NCI-H1930 (cell line): ENCODE measurements around the gene PPP6R3.

ENCODE experiments used
- DNase-seq, 2 experiments: peaks; one replicate each; lab custom pipeline; 2025; lab: John Stamatoyannopoulos, UW

The PPP6R3 gene, protein sequence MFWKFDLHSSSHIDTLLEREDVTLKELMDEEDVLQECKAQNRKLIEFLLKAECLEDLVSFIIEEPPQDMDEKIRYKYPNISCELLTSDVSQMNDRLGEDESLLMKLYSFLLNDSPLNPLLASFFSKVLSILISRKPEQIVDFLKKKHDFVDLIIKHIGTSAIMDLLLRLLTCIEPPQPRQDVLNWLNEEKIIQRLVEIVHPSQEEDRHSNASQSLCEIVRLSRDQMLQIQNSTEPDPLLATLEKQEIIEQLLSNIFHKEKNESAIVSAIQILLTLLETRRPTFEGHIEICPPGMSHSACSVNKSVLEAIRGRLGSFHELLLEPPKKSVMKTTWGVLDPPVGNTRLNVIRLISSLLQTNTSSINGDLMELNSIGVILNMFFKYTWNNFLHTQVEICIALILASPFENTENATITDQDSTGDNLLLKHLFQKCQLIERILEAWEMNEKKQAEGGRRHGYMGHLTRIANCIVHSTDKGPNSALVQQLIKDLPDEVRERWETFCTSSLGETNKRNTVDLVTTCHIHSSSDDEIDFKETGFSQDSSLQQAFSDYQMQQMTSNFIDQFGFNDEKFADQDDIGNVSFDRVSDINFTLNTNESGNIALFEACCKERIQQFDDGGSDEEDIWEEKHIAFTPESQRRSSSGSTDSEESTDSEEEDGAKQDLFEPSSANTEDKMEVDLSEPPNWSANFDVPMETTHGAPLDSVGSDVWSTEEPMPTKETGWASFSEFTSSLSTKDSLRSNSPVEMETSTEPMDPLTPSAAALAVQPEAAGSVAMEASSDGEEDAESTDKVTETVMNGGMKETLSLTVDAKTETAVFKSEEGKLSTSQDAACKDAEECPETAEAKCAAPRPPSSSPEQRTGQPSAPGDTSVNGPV

DNA sequence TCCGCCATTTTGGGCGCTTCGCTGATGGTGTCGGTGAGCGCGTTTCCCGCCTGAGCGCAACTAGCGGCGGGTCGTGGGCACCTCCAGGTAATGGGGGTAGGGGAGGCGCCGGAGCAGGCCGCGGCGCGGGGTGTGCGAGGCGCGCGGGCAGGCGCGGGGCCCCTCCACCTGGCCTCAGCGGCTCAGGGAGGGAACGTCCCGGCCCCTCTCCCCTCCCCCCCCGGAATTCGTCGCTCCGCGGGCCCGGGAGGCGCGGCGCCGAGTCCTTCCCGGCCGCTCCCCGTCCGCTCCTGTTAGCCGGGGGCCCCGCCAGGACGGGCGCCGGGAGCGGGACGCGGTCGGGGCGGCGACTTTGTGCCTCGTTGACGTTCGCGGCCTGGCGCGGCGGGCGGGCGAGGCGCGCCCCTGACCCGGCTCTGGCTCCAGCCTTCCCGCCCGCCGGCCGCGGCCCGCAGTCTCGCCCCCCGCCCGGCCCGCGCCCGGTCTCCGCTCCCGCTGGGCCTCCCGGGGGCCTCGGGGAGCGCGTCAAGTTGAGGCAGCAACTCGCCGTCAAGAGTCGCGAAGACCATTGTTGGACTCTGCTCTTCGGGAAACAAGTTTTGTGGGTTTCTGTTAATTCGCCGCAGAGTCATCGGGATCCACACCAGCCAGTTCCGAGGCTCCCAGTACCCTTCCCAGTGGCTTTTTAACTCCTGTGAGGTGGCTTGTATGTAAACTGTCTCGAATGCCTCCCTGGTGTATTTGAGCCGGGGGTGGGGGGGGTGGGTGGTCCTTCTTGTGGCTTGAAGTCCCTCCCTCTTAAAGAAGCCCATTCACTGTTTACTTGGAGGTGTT, at the start of gene PPP6R3:
PPP6R3 (plus strand) TSS at position 12 of the 834 bp plus-strand sequence. CDS start 76,913 bp downstream, outside the sequence.
- no peak for DNase-seq

DNA sequence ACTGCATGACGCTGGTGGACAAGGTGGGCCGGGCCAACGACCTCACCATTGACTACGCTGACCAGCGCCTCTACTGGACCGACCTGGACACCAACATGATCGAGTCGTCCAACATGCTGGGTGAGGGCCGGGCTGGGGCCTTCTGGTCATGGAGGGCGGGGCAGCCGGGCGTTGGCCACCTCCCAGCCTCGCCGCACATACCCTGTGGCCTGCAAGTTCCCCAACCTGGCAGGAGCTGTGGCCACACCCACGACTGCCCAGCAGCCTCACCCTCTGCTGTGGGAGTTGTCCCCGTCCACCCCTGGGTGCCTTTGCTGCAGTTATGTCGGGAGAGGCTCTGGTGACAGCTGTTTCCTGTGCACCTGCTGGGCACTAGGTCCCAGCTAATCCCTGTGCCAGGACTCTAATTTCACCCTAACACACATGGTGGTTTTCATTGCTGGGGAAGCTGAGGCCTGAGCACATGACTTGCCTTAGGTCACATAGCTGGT, 49.0 kb upstream of the PPP6R3 start:
- no peak for DNase-seq

- no peak for DNase-seq
Measured at GRCh38 chr11:68412593-68413475, 47.7 kb upstream of the PPP6R3 start.

DNA sequence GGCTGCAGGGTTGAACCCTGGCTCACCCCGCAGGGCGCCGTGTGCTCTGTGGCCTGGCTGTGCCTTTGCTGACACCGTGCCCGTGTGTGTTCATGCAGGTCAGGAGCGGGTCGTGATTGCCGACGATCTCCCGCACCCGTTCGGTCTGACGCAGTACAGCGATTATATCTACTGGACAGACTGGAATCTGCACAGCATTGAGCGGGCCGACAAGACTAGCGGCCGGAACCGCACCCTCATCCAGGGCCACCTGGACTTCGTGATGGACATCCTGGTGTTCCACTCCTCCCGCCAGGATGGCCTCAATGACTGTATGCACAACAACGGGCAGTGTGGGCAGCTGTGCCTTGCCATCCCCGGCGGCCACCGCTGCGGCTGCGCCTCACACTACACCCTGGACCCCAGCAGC, 47.0 kb upstream of the PPP6R3 start:
- no peak for DNase-seq

- no peak for DNase-seq
Measured at GRCh38 chr11:68414496-68415221, 45.9 kb upstream of the PPP6R3 start.

DNA sequence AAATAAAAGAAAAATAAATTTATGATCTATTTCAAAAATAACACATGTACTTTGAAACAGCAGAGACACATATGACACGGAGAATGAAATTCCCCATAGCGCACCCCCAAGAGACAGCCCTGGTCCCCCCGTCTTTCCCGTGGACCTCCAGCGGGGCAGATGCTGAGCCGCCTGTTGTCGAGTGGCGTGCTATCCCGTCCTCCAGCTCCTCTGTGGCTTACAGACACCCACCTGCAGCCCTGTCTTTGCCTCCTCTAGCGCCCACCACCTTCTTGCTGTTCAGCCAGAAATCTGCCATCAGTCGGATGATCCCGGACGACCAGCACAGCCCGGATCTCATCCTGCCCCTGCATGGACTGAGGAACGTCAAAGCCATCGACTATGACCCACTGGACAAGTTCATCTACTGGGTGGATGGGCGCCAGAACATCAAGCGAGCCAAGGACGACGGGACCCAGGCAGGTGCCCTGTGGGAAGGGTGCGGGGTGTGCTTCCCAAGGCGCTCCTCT, 44.4 kb upstream of the PPP6R3 start:
- DNase-seq: no peak

DNA sequence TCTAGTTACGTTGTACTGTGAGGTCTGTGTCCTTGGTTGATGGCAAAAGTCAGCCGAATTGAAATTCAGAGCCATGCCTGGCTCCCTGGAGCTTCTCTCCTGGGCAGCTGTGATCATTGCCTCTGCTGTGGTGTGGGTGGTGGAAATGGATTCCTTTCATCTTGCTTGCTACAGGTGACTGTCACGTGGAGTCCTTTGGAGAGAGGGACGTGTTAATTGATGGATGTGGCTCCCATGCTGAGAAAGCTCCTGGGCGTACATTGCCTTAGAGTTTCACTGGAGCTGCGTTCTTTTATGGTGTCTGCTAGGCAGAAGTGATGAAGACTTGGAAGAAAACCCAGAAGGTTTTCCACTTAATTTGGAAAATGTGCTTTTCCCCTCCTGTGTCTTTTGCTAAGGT, 41.9 kb upstream of the PPP6R3 start:
- no peak for DNase-seq

DNA sequence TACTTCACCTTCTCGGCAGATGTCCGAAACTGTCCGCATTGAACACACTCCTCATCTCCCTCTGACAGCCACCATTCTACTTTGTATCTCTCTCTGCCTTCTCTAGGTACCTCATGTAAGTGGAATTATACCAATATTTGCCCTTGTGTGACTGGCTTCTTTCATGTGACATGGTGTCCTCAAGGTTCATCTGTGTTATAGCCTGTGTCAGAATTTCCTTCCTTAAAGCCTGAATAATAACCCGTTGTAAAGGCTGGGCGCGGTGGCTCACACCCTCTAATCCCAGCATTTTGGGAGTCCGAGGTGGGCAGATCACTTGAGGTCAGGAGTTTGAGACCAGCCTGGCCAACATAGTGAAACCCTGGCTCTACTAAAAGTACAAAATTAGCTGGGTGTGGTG, 40.4 kb upstream of the PPP6R3 start:
- DNase-seq: no peak

DNA sequence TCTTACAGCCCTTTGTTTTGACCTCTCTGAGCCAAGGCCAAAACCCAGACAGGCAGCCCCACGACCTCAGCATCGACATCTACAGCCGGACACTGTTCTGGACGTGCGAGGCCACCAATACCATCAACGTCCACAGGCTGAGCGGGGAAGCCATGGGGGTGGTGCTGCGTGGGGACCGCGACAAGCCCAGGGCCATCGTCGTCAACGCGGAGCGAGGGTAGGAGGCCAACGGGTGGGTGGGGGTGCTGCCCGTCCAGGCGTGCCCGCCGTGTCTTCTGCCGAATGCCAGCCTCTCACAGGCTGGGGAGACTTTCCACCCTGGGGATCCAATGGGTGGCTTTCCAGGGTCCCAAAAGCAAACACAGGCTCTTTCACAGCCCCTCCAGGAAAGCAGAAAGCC, 37.1 kb upstream of the PPP6R3 start:
- DNase-seq: no peak

DNA sequence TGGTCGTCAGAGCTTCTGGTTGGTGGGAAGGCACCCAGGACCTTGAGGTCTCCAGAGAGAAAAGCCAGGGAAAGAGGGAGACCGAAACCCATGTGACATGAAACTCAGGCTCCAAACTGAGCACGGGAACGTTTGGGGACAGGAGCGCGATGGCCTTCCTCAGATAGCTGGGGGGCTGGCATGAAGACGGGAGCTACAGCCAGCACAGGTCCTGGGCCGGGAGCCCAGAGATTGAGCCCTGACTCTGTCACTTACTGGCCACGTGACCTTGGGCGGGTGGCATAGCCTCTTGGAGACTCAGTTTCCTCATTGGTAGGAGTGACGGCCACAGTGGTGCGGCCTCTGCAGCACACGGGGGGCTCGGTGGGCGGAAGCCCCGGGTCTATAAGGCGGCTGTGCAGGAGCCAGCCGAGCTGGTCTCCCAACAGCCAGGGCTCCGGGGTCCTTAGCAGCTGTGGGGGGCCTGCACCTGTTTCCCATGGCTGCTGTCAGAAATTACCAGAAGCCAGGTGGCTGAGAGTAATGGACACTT, 36.4 kb upstream of the PPP6R3 start:
- no peak for DNase-seq

DNA sequence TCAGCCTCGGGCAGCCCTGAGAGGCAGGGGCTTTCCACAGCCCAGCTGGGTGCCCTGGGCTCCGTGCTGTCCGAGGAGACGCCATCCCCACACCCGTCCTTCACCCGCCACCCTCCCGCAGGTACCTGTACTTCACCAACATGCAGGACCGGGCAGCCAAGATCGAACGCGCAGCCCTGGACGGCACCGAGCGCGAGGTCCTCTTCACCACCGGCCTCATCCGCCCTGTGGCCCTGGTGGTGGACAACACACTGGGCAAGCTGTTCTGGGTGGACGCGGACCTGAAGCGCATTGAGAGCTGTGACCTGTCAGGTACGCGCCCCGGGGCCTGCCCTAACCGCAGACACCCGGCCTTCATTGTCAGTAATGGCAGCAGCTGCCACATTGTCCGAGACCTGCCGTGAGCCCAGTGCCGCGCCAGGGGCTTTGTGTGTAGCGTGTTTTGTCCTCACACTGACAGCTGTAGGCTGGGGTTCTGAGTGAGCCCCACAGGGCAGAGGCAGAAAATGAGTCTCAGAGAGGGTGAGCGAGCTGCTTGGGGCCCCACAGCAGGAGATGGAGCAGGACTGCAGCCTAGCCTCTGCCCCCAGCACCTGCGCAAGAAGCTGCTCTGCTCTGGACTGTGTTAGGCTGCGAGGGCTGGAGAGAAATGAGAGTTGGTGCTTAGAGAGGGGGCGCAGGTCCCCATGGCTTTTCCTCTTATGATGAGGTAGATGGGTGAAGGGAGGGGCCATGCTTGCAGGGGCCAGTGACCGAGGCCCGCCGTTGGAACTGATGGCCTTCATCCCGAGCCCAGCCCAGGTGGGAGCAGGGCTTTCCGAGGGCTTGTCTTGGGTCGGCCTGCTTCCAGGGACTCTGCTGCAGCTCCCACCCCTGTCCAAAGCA, 35.3 kb upstream of the PPP6R3 start:
- DNase-seq: no peak

GRCh38 chr11:68425866-68426380, 34.6 kb upstream of the PPP6R3 start:
- no peak for DNase-seq

- no peak for DNase-seq
Measured at GRCh38 chr11:68429661-68430060, 30.9 kb upstream of the PPP6R3 start.

- DNase-seq: no peak
Measured at GRCh38 chr11:68430384-68430783, 30.2 kb upstream of the PPP6R3 start.

- no peak for DNase-seq
Measured at GRCh38 chr11:68430801-68431200, 29.8 kb upstream of the PPP6R3 start.

- DNase-seq: no peak
Measured at GRCh38 chr11:68431984-68432645, 28.4 kb upstream of the PPP6R3 start.

DNA sequence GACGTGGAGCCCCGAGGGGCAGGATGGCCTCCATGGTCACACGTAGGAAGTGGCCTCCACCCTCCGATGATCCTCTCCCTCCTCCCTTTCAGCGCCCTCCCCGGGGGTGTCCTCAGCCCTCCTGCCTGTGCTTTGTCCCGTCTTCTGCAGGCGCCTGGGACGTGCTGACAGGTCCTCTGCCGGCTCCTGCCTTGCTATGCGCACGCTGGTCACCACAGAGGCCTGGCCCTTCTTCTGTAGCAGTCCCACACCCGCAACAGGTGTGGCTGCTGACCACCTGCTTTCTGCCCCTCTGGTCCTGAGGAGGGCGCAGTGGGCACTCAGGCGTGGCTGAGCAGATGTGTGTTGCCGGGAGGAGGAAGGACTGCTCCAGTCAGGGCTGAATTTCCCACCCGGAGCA, 27.7 kb upstream of the PPP6R3 start:
- DNase-seq: no peak

DNA sequence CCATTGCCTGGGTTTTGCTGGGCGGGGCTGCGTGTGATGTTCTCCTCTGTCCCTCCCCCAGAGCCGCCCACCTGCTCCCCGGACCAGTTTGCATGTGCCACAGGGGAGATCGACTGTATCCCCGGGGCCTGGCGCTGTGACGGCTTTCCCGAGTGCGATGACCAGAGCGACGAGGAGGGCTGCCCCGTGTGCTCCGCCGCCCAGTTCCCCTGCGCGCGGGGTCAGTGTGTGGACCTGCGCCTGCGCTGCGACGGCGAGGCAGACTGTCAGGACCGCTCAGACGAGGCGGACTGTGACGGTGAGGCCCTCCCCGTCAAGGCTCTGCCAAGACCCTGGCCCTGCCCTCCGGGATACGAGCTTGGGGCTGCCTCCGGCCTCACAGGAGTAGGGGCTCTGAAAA, 27.0 kb upstream of the PPP6R3 start:
- DNase-seq: no peak
